Erythroblast (primary cell): ENCODE measurements around the gene TICAM1.
"Not testable (repeated sequence)": the region's sequence is repeated elsewhere in the genome, so short reads cannot be mapped to it uniquely, and the experiment has no call there.

Source experiments
- DNase-seq, 2 experiments: peaks; one replicate each; lab custom pipeline; 2025; lab: John Stamatoyannopoulos, UW
- GATA1 ChIP-seq: IDR thresholded peaks from 2 replicates; pipeline ENCODE4 v1.6.1; 2011; ENCODE audit warnings: low read depth, mild to moderate bottlenecking, control low read depth, low read length, moderate library complexity
- POLR2A ChIP-seq: IDR thresholded peaks from 2 replicates; pipeline ENCODE4 v1.6.1; 2011; ENCODE audit warnings: mild to moderate bottlenecking, low read length

The TICAM1 gene

GRCh38 chr19:4852484-4852883 is 21.0 kb upstream of the TICAM1 start:
- DNase-seq: no peak
- TF ChIP-seq POLR2A (no peak), GATA1 (no peak)

GRCh38 chr19:4851551-4852290 is 20.2 kb upstream of the TICAM1 start:
- peak; percentile 62 to 79 for DNase-seq
- TF ChIP-seq GATA1: no peak

GRCh38 chr19:4849019-4849418 is 17.5 kb upstream of the TICAM1 start:
- DNase-seq: no peak
- no peak for TF ChIP-seq POLR2A
- no peak for TF ChIP-seq GATA1

- TF ChIP-seq POLR2A (no peak), GATA1 (no peak)
- no peak for DNase-seq
Measured at GRCh38 chr19:4847190-4847973, 15.9 kb upstream of the TICAM1 start.

- not testable (repeated sequence) for DNase-seq
Measured at GRCh38 chr19:4845975-4846374, 14.5 kb upstream of the TICAM1 start.

GRCh38 chr19:4844348-4845179 is 13.1 kb upstream of the TICAM1 start:
- DNase-seq: no peak
- TF ChIP-seq GATA1 (no peak), POLR2A (no peak)

GRCh38 chr19:4843647-4843965 is 12.1 kb upstream of the TICAM1 start:
- TF ChIP-seq POLR2A (no peak), GATA1 (no peak)
- DNase-seq: no peak

GRCh38 chr19:4839192-4839591 is 7.7 kb upstream of the TICAM1 start:
- no peak for DNase-seq
- TF ChIP-seq POLR2A: no peak
- no peak for TF ChIP-seq GATA1

GRCh38 chr19:4832776-4833175 is 1.3 kb upstream of the TICAM1 start:
- no peak for DNase-seq
- TF ChIP-seq GATA1 (no peak), POLR2A (no peak)

GRCh38 chr19:4831979-4832340 is 448 bp upstream of the TICAM1 start:
- not testable (repeated sequence) for DNase-seq

GRCh38 chr19:4830768-4831265 is 695 bp downstream of the TICAM1 start:
- DNase-seq: no peak
- no peak for TF ChIP-seq POLR2A
- no peak for TF ChIP-seq GATA1

GRCh38 chr19:4830332-4830731 is 1.2 kb downstream of the TICAM1 start:
- DNase-seq: no peak
- TF ChIP-seq POLR2A (no peak), GATA1 (no peak)

- TF ChIP-seq GATA1: no peak
- TF ChIP-seq POLR2A: no peak
- no peak for DNase-seq
Measured at GRCh38 chr19:4829001-4829712, 2.4 kb downstream of the TICAM1 start.
